UCSD-AML1 (cell line): ENCODE results near the gene XIST.
"Not testable (repeated sequence)": the region's sequence is repeated elsewhere in the genome, so short reads cannot be mapped to it uniquely, and the experiment has no call there.

ENCODE experiments used
- DNase-seq: peaks from one replicate; lab custom pipeline; 2025; ENCODE audit not compliant: unreplicated experiment; lab: John Stamatoyannopoulos, UW

Gene XIST

GRCh38 chrX:73840120-73840924 is 12.2 kb downstream of the XIST start:
- DNase-seq = no peak

GRCh38 chrX:73839152-73839551 is 13.4 kb downstream of the XIST start:
- no peak for DNase-seq

GRCh38 chrX:73838123-73838522 is 14.4 kb downstream of the XIST start:
- no peak for DNase-seq

GRCh38 chrX:73836956-73837477 is 15.5 kb downstream of the XIST start:
- DNase-seq = no peak

- DNase-seq = no peak
These were observed 18.3 kb downstream of the XIST start for GRCh38 chrX:73834219-73834618.

- no peak for DNase-seq
These were observed 20.2 kb downstream of the XIST start for GRCh38 chrX:73832319-73832718.

- DNase-seq = no peak
These were observed 21.0 kb downstream of the XIST start for GRCh38 chrX:73831500-73831899.

- DNase-seq = no peak
These were observed 21.8 kb downstream of the XIST start for GRCh38 chrX:73830489-73831414.

GRCh38 chrX:73829890-73830466 is 22.5 kb downstream of the XIST start:
- no peak for DNase-seq

- DNase-seq = no peak
These were observed 24.3 kb downstream of the XIST start for GRCh38 chrX:73828080-73828720.

GRCh38 chrX:73827406-73827805 is 25.1 kb downstream of the XIST start:
- DNase-seq = no peak

- DNase-seq = no peak
These were observed 25.5 kb downstream of the XIST start for GRCh38 chrX:73826996-73827395.

GRCh38 chrX:73825569-73825968 is 26.9 kb downstream of the XIST start:
- no peak for DNase-seq

- DNase-seq = no peak
These were observed 29.0 kb downstream of the XIST start for GRCh38 chrX:73823473-73824004.

- DNase-seq = no peak
These were observed 29.7 kb downstream of the XIST start for GRCh38 chrX:73822775-73823174.

- no peak for DNase-seq
These were observed 30.5 kb downstream of the XIST start for GRCh38 chrX:73821921-73822559.

- DNase-seq = not testable (repeated sequence)
These were observed 32.5 kb downstream of the XIST start for GRCh38 chrX:73819864-73820558.

- DNase-seq = no peak
These were observed 34.1 kb downstream of the XIST start for GRCh38 chrX:73818200-73819116.
